ENCODE measurements around the gene MRPS21.

MRPS21 gene

GRCh38 chr1:150352866-150353265 lies 59.2 kb downstream of the MRPS21 start:
- no peak for DNase-seq (ENCODE audit: low read depth, low spot score)
- no peak overlapping the region for H3K4me3 ChIP-seq (ENCODE audit: low read length)
